ENCODE data around the gene CISTR.

GRCh38 chr12:53768976-53769375, 17.2 kb upstream of the CISTR start:
- TF ChIP-seq CTCF (IDR thresholded peaks at IDR 0.05) (no peak), POLR2A (IDR thresholded peaks at IDR 0.05) (no peak)

Data from testis (tissue), 2 donors.